Caki2 (cell line): ENCODE results near the gene RAB4A. TPM values are rescaled to one million over a fixed set of nuclear protein-coding genes. Genes with fewer than 3 reads are reported as not detected.
"Not testable (repeated sequence)": the region's sequence is repeated elsewhere in the genome, so short reads cannot be mapped to it uniquely, and the experiment has no call there.

Experiments used
- DNase-seq: peaks from one replicate; pipeline ENCODE4 v3.0.0-alpha.2; 2015; ENCODE audit warnings: low read depth
- in situ Hi-C: cut with HindIII; loops from 2 replicates; pipeline ENCODE4 v1.10.0; 2016; ENCODE audit warnings: low sequenced_read_pairs, low pct_unique_long_range_greater_than_20kb, mixed read lengths
- total RNA-seq: library from RNA; depleted of rRNA; stranded (reverse); fragments of >200 nt; shearing (Covaris generic); gene quantifications from 2 replicates; pipeline ENCODE4 v1.2.3, GENCODE V29; 2014; ENCODE audit warnings: low replicate concordance

The RAB4A gene
- total RNA-seq, 1 experiment from 2014 or later, result 65.1 TPM

DNA sequence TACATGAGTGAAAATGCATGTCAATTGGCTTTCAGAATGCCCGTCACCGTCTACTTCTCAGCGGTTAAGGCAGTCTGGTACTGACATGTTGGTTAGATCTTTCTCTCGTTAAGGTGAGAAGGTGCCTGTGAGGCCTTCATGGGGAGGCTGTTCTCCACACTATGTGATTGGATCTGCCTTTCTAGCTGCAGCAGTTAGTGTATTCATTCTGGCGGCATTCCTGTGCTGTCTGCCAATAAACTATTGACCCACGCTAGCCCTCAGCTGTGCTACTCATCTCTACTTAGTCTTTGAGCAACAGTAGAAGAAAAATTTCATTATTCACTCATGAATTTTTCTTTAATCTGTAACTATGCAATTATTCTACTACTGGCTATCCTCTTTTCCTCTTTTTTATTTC, 39.9 kb downstream of the RAB4A start:
- in situ Hi-C loops, result no loop called here
- DNase-seq, result no peak

GRCh38 chr1:229316166-229316565, 45.3 kb downstream of the RAB4A start:
- in situ Hi-C loops, result no loop called here
- no peak for DNase-seq

DNA sequence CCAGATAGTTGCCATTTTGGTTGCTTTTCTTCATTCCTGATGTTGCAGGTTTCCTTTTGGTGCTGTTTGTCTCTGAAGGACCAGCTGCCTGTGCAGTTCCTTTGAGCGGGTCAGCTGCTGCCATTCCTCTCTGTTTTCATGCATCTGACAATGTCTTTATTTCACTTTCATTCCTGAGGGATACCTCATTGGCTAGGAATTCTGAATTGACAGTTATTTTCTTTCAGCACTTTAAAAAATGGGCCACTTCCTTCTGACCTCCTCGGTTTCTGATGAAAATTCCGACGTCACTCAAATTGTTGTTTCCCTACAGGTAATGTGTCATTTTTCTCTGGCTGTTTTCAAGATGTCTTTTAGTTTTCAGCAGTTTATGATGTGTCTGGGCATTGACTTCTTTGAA, 47.1 kb downstream of the RAB4A start:
- no peak for DNase-seq
- in situ Hi-C loops, result no loop called here

- in situ Hi-C loops, result no loop called here
- no peak for DNase-seq
Measured at GRCh38 chr1:229319487-229319886, 48.6 kb downstream of the RAB4A start.

GRCh38 chr1:229323201-229323600, 52.3 kb downstream of the RAB4A start:
- in situ Hi-C loops, result no loop called here
- DNase-seq, result no peak

DNA sequence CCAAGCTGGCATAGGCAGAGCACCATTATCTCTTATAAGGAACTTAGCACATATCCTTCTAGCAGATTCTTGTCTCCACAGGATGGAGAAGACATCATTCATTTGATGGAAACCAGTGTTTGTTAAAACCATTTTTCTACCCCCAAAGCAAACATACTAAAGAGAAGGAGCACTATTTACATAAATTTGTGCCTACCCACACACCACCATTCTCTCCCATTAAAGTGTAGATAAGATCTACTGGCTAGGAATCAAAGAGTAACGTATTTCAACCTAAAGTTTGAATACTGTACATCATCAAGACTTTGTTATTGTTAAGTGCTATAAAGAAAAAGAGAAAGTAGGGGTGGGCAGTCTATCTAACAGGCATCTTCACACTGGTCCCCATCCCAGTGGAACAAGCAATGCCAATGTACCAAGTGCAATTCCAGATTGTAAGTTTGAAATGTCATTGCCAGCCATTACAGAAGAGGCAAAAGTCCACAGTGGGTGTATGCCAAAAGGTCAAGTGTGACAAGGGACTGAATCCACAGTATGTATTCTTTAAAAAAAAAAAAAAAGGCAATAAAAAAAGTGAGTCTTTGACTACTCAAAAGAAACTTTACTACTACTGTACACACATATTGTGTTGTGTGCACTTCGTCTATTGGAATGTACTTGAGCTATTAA, 53.1 kb downstream of the RAB4A start:
- in situ Hi-C loops, result no loop called here
- DNase-seq, result no peak

- DNase-seq, result no peak
- in situ Hi-C loops, result no loop called here
Measured at GRCh38 chr1:229325401-229325800, 54.5 kb downstream of the RAB4A start.

DNA sequence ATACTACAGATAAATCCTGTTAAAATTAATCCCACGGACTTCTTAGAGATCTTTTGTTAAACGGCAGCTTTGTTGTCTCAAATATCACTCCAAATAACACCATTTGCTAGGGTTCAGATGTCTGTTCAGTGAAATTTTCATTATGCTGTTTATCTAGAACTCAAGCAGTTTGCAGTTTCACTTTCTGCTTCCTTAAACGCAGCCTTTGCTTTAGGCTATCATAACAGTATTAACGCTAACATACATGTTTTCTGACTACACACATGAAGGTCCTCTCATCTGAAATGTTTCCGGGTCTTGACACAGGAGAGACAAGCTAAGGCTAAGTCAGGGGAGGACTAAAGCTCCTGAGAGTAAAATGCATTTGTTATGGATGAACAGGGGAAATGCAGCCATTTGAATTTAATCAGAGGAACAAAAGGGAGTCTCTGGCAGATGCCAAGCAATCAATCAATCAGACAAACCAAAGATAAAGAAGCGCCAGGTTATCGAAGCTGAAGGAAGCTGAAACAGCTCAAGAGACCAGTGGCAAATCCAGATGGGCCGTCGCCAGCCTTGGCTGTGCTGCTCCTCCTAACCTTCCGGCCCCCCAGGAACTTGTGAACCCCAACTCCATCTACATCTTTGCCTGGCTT, 55.1 kb downstream of the RAB4A start:
- DNase-seq, result no peak
- in situ Hi-C loops, result no loop called here

DNA sequence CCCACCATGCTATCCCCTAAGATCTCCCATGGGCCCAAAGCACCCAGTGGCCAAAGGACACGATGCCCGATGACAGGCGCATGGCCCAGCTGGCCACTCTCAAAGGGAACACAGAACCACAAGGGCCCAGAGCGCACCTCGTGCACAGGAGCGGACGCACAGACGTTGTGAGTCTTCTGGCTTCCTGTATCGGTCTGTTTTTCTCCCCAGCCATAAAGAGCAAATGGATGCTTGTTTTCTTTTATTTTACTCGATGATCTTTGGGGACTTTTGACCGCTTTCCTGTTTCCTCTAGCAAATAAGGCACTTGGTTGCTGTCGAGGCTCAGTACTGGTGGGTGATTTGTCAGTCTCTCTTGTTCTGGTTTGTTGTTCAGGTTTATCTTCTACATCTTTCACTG, 55.7 kb downstream of the RAB4A start:
- DNase-seq, result no peak
- in situ Hi-C loops, result no loop called here

DNA sequence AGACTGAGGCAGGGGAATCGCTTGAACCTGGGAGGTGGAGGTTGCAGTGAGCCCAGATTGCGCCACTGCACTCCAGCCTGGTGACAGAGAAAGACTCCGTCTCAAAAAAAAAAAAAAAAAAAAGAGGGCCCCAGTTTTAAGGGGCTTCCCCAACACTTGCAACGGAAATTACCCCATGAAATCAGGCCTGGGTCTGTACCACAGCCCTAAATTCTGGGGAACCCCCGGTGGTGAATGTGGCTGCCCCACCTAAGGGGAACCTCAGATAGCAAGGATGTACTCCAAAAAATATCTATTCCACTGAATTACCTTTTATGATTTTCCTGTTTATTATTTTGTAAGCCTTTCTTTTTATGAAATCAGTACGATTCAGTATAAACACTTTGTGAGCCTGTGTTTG, 56.9 kb downstream of the RAB4A start:
- DNase-seq, in situ Hi-C loops: not testable (repeated sequence)

DNA sequence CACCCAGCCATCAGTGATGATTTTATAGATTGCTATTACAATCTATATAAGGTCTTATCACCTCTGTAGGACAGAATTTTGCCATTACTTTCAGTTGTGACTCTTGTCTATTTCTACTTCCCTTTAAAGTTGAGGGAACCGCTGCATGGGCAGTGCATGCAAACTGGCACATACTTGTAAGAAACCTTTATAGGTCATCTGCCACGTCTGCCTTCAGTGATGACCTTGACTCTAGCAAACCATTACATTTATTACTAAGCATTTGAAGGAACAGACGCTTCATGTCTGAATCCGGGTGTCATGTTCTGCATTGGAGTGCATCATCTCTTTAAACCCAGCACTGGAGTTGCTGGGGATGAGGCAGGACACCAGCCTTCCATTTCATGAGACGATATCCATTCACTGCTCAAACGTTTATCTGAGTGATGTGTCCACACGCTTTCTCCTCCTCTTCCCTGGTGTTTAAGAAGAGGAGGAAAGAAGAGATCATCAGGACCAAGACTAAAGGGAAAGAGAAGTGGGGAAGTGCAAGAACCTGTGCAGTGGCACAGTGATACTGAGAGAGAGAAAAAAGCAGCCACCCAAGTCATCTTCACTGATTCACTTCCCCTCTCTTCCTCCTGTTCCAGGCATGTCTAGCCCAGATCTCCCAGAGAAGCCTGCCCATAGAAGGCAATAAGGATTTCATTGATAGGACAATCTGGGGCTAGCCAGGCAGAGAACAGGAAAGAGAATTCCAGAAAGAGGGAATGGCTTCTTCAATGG, 57.9 kb downstream of the RAB4A start:
- in situ Hi-C loops, result no loop called here
- DNase-seq, result no peak

GRCh38 chr1:229334269-229334668, 63.4 kb downstream of the RAB4A start:
- no peak for DNase-seq
- in situ Hi-C loops, result no loop called here

GRCh38 chr1:229334716-229335115, 63.8 kb downstream of the RAB4A start:
- DNase-seq, result no peak
- in situ Hi-C loops, result no loop called here

- in situ Hi-C loops, result no loop called here
- DNase-seq, result no peak
Measured at GRCh38 chr1:229336345-229336744, 65.4 kb downstream of the RAB4A start.

DNA sequence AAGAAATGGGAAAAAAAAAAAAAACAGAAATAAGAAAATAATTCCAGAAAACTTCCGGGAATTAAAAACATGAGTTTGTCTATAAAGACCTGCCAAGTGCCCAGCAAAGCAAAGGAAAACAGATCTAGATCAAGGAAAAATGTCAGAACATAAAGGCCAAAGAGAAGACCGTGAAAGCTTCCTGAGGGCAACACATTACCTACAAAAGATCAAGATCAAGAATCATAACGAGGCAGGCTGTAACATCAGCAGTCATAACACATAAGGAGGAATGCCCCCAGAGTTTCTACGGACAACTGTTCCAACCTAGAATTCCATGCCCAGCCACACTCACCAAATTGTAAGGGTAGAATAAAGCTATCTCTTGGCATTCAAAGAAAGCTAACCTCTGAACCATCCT, 68.2 kb downstream of the RAB4A start:
- in situ Hi-C loops, result no loop called here
- DNase-seq, result no peak

DNA sequence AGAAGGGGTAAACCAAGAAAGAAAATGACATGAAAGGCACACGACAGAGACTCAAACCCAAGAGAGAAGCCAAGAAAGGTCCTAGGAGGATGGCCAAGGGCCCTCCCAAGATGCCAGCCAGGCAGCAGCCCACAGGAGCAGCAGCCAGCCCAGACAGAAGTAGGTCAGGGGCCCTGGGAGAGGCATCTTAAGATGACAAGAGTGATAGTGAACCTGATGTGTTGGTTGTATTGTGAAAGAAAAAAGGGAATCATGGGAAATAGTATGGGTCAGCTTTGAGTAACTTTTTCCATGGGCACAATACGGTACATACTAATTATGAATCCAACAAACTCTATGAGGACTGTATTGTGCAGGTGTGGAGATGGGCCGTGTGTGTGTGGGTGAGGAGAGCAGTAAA, 68.6 kb downstream of the RAB4A start:
- no peak for DNase-seq
- in situ Hi-C loops, result no loop called here

DNA sequence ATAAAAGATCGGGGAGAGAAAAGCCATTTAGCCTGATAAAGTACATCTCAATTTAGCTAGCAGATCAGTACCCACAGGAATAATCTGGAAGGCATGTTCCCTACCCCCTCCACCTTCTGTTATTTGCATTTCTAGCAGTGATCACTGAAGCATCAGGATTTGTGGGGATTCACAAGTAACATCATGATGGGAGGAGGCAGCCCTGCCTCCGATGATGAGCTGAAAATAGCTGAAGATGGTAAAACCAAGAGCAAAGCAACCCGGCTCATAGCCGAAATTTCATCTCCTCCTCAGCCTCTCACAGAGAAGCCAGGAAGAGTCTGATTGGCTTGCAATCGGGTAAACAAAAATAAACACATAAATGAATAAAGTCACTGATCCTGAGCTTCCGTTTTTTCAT, 69.6 kb downstream of the RAB4A start:
- DNase-seq, result no peak
- in situ Hi-C loops, result no loop called here

DNA sequence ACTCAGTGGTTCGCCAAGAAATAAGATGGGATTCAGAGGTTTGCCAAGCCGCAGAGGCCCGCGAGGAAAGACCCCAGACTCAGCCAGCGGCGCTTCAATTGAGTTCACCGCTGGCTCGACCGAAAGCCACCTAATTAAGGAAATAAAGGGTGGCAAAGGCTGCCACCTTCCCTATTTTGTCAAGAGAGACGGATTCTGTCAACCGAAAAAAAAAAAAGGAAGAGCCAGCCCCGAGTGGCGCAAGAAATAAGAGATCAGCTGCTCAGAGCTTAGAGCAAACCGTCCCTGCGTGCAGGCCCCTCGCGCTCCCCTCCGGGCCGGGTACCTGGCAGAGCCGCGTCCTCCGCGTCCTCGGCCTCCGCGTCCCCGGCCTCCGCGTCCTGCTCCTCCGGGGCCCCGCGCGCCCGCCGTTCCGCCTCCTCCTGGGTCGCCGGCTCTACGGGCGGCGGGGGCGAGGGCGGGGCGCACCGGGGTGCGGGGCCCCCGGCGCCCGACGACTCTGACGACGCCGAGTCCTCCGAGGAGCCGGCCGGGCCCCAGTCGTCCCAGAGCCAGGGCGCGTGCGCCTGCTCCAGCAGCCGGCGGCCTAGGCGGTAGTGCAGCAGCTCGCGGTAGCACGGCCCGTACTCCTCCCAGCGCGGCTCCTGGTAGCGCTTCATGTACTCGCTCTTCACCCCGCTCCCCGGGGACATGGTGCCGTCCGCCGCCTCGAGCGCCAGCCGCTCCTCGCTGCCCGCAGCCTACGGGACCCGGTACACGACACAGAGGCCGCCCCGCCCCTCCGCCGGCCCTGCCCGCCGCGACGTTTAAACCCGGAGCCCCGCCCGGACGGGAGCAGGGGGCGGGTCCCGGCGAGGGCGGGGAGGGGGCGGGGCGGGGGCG, 71.1 kb downstream of the RAB4A start:
- DNase-seq, result peak; percentile 80
- in situ Hi-C loops, result no loop called here
